Right lobe of liver (tissue), 4 donors: ENCODE data around the gene DDX41.

Experiments used
- POLR2A ChIP-seq: fragments of 450-650 bp; IDR thresholded peaks from one replicate; pipeline ENCODE4 v1.6.1; 2017; ENCODE audit warnings: antibody characterized with exemption, mild to moderate bottlenecking
- TF ChIP-seq, protein P1 (sequence below), 4 donors: fragments of 200-600 bp in 3 of 4; fragments of 450-650 bp in 1 of 4; IDR thresholded peaks; one replicate each; pipeline versions ENCODE4 v1.5.1 to v1.8.0; 2016 to 2022; ENCODE audit warnings: antibody characterized with exemption in 4 of 4, mild to moderate bottlenecking in 2 of 4
- donor health status: DM: no; HTN: no; CAD: no.
- donor health status: DM: no; HTN: no; CAD: no.
- donor health status: DM: no; HTN: yes; CAD: no.

DNA sequence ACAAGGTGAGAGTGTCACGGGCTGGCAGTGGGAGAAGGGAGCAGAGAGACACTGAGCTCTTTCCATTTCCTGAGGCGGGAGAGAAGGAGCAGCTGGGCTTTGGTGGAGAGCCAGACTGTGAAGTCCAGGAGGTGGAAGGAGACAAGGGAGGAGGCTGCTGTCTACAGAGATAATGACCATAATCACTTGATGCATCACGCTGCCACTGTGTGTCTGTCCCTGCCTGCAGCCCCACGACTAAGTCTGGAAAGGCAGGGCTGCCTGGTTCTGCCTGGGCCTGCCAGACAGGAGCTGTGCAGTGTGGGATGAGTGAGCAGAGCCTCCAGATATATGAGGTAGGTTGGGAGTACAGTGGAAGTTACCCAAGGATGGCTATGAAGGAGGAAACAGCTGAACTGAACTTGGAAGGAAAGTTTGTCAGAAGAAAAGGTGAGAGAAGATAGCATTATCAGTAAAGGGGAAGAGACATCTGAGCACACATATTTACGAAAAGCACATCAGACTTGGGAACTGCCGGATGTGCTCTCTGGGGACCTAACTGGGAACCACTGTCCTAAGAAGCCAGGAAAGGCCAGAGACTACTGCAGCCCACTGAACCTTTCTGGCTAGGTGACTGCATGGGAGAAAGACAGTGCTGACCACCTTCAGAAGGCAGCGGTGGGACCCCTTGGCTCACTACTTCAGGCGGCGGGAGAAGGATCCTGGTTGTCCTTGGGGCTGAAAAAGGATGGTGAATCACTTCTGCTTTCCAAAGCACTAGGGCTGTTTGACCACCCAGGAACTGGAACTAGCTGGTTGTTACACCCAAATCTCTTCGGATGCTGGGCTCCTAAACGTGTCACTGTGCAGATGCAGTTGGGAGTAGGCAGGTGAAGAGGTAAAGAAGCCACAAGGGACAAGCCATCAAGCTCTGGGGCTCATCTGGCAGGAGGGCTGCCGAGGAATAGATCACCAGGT, 12.8 kb upstream of the DDX41 start:
- TF ChIP-seq POLR2A = no peak
- TF ChIP-seq, protein P1, sequence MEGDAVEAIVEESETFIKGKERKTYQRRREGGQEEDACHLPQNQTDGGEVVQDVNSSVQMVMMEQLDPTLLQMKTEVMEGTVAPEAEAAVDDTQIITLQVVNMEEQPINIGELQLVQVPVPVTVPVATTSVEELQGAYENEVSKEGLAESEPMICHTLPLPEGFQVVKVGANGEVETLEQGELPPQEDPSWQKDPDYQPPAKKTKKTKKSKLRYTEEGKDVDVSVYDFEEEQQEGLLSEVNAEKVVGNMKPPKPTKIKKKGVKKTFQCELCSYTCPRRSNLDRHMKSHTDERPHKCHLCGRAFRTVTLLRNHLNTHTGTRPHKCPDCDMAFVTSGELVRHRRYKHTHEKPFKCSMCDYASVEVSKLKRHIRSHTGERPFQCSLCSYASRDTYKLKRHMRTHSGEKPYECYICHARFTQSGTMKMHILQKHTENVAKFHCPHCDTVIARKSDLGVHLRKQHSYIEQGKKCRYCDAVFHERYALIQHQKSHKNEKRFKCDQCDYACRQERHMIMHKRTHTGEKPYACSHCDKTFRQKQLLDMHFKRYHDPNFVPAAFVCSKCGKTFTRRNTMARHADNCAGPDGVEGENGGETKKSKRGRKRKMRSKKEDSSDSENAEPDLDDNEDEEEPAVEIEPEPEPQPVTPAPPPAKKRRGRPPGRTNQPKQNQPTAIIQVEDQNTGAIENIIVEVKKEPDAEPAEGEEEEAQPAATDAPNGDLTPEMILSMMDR (IDR thresholded peaks at IDR 0.05) = no peak
